Astrocyte (in vitro differentiated cells and primary cell): ENCODE results near the gene MICAL2. TPM values are rescaled to one million over a fixed set of nuclear protein-coding genes. Genes with fewer than 3 reads are reported as not detected.

ENCODE experiments used
- DNase-seq: peaks from one replicate; pipeline ENCODE4 v3.0.0-alpha.2; 2010; ENCODE audit warnings: low read depth
- FAIRE-seq: peaks from 2 replicates; lab custom pipeline; 2011; peaks lifted over from hg19 to GRCh38; lab: Jason Lieb, UNC
- H2AFZ ChIP-seq: 2 replicates; pipeline ENCODE4 v1.6.0; 2012; ENCODE audit warnings: low read depth, low read length, inconsistent platforms
- H3K27ac ChIP-seq: 2 replicates; pipeline ENCODE4 v1.5.1; 2011; ENCODE audit warnings: low read depth, low read length, inconsistent platforms
- H3K27me3 ChIP-seq: 2 replicates; pipeline ENCODE4 v1.6.0; 2011; ENCODE audit warnings: low read length, inconsistent platforms; ENCODE audit not compliant: insufficient read depth
- H3K36me3 ChIP-seq: 2 replicates; pipeline ENCODE4 v1.5.1; 2011; ENCODE audit warnings: low read length, inconsistent platforms; ENCODE audit not compliant: insufficient read depth
- H3K4me1 ChIP-seq: 2 replicates; pipeline ENCODE4 v1.5.1; 2011; ENCODE audit warnings: low read length, inconsistent platforms; ENCODE audit not compliant: insufficient read depth
- H3K4me2 ChIP-seq: 2 replicates; pipeline ENCODE4 v1.6.0; 2012; ENCODE audit warnings: low read length, inconsistent platforms
- H3K4me3 ChIP-seq: 2 replicates; pipeline ENCODE4 v1.5.1; 2011; ENCODE audit warnings: low read depth, mild to moderate bottlenecking, low read length, inconsistent platforms; ENCODE audit not compliant: insufficient read depth
- H3K79me2 ChIP-seq: 2 replicates; pipeline ENCODE4 v1.6.0; 2012; ENCODE audit warnings: mild to moderate bottlenecking, low read length, inconsistent platforms; ENCODE audit not compliant: insufficient read depth
- H3K9ac ChIP-seq: 2 replicates; pipeline ENCODE4 v1.6.0; 2012; ENCODE audit warnings: mild to moderate bottlenecking, low read length, inconsistent platforms
- H3K9me3 ChIP-seq: 2 replicates; pipeline ENCODE4 v1.5.1; 2012; ENCODE audit warnings: low read depth, mild to moderate bottlenecking, low read length, inconsistent platforms; ENCODE audit not compliant: insufficient read depth
- H4K20me1 ChIP-seq: 2 replicates; pipeline ENCODE4 v1.6.0; 2012; ENCODE audit warnings: low read length, inconsistent platforms; ENCODE audit not compliant: insufficient read depth
- H3K27ac Mint-ChIP-seq: one replicate; pipeline ENCODE4 v1.8.0; 2021; ENCODE audit warnings: mild to moderate bottlenecking, mixed read lengths; ENCODE audit not compliant: unreplicated experiment
- H3K27me3 Mint-ChIP-seq: one replicate; pipeline ENCODE4 v1.8.0; 2021; ENCODE audit warnings: low read depth, mixed read lengths; ENCODE audit not compliant: unreplicated experiment
- H3K36me3 Mint-ChIP-seq: one replicate; pipeline ENCODE4 v1.8.0; 2021; ENCODE audit warnings: low read depth, mixed read lengths; ENCODE audit not compliant: unreplicated experiment
- H3K4me1 Mint-ChIP-seq: one replicate; pipeline ENCODE4 v1.8.0; 2021; ENCODE audit warnings: low read depth, mixed read lengths; ENCODE audit not compliant: unreplicated experiment
- H3K4me3 Mint-ChIP-seq: one replicate; pipeline ENCODE4 v1.8.0; 2021; ENCODE audit warnings: mild to moderate bottlenecking, moderate library complexity, mixed read lengths; ENCODE audit not compliant: unreplicated experiment
- H3K9me3 Mint-ChIP-seq: one replicate; pipeline ENCODE4 v1.8.0; 2021; ENCODE audit warnings: mild to moderate bottlenecking, mixed read lengths; ENCODE audit not compliant: unreplicated experiment
- EZH2 ChIP-seq: IDR thresholded peaks from 2 replicates; pipeline ENCODE4 v1.6.1; 2012; ENCODE audit warnings: mild to moderate bottlenecking, low read length, inconsistent platforms; ENCODE audit not compliant: insufficient read depth
- total RNA-seq: library from RNA; stranded (reverse); gene quantifications from 2 replicates; pipeline ENCODE4 v1.2.1, GENCODE V29; 2021
- TF ChIP-seq, protein P1 (sequence below): IDR thresholded peaks from 2 replicates; pipeline ENCODE4 v1.5.1; 2011; ENCODE audit warnings: low read depth, mild to moderate bottlenecking, inconsistent platforms, low read length, moderate library complexity; ENCODE audit not compliant: insufficient read depth

MICAL2 gene
- total RNA-seq, 1 donor from 2014 or later: 357 TPM

- Histone ChIP-seq H3K36me3 (peaks cover 59% of the 10 kb centered on the region), H3K4me3 (no peak overlapping the region), H4K20me1 (peaks cover 88% of the 10 kb centered on the region), H3K27ac (peak overlapping the region; percentile 59), H3K9me3 (no peaks in the 10 kb centered on the region), H3K79me2 (peaks cover 100% of the 10 kb centered on the region), H3K27me3 (no peaks in the 10 kb centered on the region), H3K9ac (peak overlapping the region; percentile 50), H3K4me2 (peak overlapping the region; percentile 52), H3K4me1 (peaks cover 74% of the 10 kb centered on the region), H2AFZ (no peak overlapping the region)
- H3K4me1 Mint-ChIP-seq: peaks cover 73% of the 10 kb centered on the region
- no peak for DNase-seq
- H3K4me3 Mint-ChIP-seq: peak overlapping the region; percentile 50
- TF ChIP-seq, protein P1, sequence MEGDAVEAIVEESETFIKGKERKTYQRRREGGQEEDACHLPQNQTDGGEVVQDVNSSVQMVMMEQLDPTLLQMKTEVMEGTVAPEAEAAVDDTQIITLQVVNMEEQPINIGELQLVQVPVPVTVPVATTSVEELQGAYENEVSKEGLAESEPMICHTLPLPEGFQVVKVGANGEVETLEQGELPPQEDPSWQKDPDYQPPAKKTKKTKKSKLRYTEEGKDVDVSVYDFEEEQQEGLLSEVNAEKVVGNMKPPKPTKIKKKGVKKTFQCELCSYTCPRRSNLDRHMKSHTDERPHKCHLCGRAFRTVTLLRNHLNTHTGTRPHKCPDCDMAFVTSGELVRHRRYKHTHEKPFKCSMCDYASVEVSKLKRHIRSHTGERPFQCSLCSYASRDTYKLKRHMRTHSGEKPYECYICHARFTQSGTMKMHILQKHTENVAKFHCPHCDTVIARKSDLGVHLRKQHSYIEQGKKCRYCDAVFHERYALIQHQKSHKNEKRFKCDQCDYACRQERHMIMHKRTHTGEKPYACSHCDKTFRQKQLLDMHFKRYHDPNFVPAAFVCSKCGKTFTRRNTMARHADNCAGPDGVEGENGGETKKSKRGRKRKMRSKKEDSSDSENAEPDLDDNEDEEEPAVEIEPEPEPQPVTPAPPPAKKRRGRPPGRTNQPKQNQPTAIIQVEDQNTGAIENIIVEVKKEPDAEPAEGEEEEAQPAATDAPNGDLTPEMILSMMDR: no peak
- TF ChIP-seq EZH2: no peak
- peak overlapping the region; percentile 59 for H3K27ac Mint-ChIP-seq
- H3K9me3 Mint-ChIP-seq: no peaks in the 10 kb centered on the region
- H3K36me3 Mint-ChIP-seq: peaks cover 47% of the 10 kb centered on the region
- no peaks in the 10 kb centered on the region for H3K27me3 Mint-ChIP-seq
- no peak for FAIRE-seq
Observed at GRCh38 chr11:12117200-12117599, 6.8 kb downstream of the MICAL2 start.

DNA sequence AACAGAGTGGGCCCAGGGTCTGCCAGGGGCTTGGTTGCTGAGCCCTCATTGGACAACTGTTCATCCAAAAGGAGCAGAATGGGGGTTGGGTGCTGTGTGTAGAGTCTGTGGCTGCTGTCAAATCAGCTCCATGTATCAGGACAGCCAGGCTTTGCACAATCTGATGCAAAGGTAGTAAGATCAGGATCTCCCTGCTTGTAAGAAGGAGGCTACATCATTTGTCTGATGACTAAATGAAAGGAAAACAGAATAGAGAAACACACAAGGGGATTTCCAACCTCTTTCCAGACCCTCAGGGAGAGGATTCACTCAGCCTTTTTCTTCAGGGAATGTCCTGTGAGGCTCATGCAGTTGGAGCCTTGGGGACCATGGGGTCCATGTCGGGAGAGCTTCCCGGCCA is 7.2 kb downstream of the MICAL2 start:
- Mint-ChIP-seq H3K9me3 (no peaks in the 10 kb centered on the region), H3K36me3 (peaks cover 49% of the 10 kb centered on the region), H3K4me3 (peak overlapping the region; percentile 50), H3K27ac (peak overlapping the region; percentile 50), H3K27me3 (no peaks in the 10 kb centered on the region), H3K4me1 (peaks cover 72% of the 10 kb centered on the region)
- Histone ChIP-seq H3K4me2 (peak overlapping the region; percentile 52), H3K9me3 (no peaks in the 10 kb centered on the region), H3K36me3 (peaks cover 59% of the 10 kb centered on the region), H4K20me1 (peaks cover 90% of the 10 kb centered on the region), H3K4me3 (no peak overlapping the region), H3K27ac (peak overlapping the region; percentile 59), H3K4me1 (peaks cover 73% of the 10 kb centered on the region), H2AFZ (no peak overlapping the region), H3K79me2 (peaks cover 100% of the 10 kb centered on the region), H3K9ac (peak overlapping the region; percentile 50), H3K27me3 (no peaks in the 10 kb centered on the region)
- DNase-seq (no peak), FAIRE-seq (no peak)
- TF ChIP-seq, protein P1: no peak
- no peak for TF ChIP-seq EZH2

GRCh38 chr11:12118949-12119348 is 8.6 kb downstream of the MICAL2 start:
- Mint-ChIP-seq H3K27me3 (no peaks in the 10 kb centered on the region), H3K4me1 (peaks cover 73% of the 10 kb centered on the region), H3K9me3 (no peaks in the 10 kb centered on the region), H3K36me3 (peaks cover 46% of the 10 kb centered on the region), H3K4me3 (peak overlapping the region; percentile 28), H3K27ac (peak overlapping the region; percentile 50)
- no peak overlapping the region for H3K4me3 ChIP-seq
- peak overlapping the region; percentile 52 for H3K4me2 ChIP-seq
- peaks cover 100% of the 10 kb centered on the region for H3K79me2 ChIP-seq
- peaks cover 72% of the 10 kb centered on the region for H3K4me1 ChIP-seq
- no peak overlapping the region for H3K27ac ChIP-seq
- DNase-seq (no peak), FAIRE-seq (no peak)
- H3K9ac ChIP-seq: peak overlapping the region; percentile 53
- peaks cover 54% of the 10 kb centered on the region for H3K36me3 ChIP-seq
- peaks cover 90% of the 10 kb centered on the region for H4K20me1 ChIP-seq
- no peaks in the 10 kb centered on the region for H3K9me3 ChIP-seq
- H2AFZ ChIP-seq: no peak overlapping the region
- no peak for TF ChIP-seq EZH2
- TF ChIP-seq, protein P1: no peak
- no peaks in the 10 kb centered on the region for H3K27me3 ChIP-seq
